GM13976 (cell line): ENCODE measurements around the gene IRF5.

Experiments
- DNase-seq: peaks from one replicate; pipeline ENCODE4 v3.0.0; 2012; ENCODE audit warnings: low spot score
- in situ Hi-C: fragments of 300-500 bp; cut with MboI; formaldehyde crosslinking; loops from one replicate; pipeline ENCODE4 v1.12.0; 2022; ENCODE audit warnings: low sequenced_read_pairs, mixed read lengths, inconsistent platforms; ENCODE audit not compliant: unreplicated experiment
- TF ChIP-seq, protein P1 (sequence below): IDR thresholded peaks from 2 replicates; pipeline ENCODE4 v1.5.1; 2012; ENCODE audit warnings: borderline replicate concordance, mild to moderate bottlenecking; ENCODE audit not compliant: insufficient read depth; ENCODE audit errors: extremely low read depth, missing control alignments, control extremely low read depth

IRF5 gene

DNA sequence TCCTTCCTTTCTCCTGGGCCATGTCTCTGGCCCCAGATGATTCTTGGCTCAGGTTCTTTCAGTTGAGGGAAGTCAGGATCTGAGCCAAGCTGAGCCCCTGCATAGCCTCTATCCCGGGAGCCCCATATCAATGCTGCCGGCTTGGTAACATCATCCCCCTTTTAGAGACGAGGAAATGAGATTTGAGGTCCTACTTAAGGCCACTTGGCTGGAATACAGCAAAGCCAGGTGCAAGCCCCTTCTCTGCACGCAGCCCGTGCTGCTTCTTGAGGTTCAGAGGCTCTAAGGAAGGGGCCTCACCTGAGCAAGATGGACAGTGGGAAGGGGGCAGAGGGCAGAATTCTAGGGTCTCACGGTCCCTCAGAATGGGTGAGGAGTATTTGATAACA, 2.4 kb upstream of the IRF5 start:
- DNase-seq = no peak
- in situ Hi-C loops = no loop called here
- TF ChIP-seq, protein P1, sequence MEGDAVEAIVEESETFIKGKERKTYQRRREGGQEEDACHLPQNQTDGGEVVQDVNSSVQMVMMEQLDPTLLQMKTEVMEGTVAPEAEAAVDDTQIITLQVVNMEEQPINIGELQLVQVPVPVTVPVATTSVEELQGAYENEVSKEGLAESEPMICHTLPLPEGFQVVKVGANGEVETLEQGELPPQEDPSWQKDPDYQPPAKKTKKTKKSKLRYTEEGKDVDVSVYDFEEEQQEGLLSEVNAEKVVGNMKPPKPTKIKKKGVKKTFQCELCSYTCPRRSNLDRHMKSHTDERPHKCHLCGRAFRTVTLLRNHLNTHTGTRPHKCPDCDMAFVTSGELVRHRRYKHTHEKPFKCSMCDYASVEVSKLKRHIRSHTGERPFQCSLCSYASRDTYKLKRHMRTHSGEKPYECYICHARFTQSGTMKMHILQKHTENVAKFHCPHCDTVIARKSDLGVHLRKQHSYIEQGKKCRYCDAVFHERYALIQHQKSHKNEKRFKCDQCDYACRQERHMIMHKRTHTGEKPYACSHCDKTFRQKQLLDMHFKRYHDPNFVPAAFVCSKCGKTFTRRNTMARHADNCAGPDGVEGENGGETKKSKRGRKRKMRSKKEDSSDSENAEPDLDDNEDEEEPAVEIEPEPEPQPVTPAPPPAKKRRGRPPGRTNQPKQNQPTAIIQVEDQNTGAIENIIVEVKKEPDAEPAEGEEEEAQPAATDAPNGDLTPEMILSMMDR = no peak

DNA sequence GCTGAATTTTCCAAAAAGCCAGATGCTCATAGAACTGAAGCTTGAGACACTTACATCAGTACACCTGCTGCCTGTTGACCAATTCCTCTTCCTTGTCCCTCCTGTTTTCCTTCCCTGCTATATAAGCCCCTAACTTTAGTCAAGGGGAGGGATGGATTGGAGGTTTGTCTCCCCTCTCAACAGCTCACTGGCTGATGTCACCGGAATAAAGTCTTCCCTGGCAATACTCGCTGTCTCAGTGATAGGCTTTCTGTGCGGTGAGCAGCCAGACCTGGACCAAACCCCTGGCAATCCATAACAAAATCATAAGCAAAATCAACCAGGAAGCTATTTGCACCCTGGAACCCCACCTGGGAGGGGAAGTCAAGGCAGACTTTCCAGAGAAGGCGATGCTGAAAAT, 929 bp upstream of the IRF5 start:
- in situ Hi-C loops = no loop called here
- no peak for DNase-seq
- TF ChIP-seq, protein P1 = no peak

DNA sequence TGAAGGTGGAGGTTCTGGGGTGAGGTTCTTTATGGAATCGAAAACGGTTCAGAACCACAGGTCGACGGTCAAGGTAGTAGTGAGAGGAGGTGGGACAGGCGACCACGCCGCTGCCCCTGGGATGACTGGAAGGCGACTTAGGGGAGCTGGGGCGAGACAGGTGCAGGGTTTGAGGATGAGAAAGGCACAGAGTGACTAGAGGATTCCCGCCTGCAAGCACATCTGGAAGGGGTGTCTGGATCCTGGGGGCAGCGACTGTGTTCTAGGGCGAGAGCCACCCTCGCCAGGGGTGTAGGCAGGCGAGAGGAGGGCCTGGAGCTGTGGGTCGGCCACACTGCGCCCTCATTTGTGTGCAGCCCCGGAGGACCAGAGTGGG, 468 bp upstream of the IRF5 start:
- TF ChIP-seq, protein P1 = no peak
- no peak for DNase-seq
- in situ Hi-C loops = no loop called here

DNA sequence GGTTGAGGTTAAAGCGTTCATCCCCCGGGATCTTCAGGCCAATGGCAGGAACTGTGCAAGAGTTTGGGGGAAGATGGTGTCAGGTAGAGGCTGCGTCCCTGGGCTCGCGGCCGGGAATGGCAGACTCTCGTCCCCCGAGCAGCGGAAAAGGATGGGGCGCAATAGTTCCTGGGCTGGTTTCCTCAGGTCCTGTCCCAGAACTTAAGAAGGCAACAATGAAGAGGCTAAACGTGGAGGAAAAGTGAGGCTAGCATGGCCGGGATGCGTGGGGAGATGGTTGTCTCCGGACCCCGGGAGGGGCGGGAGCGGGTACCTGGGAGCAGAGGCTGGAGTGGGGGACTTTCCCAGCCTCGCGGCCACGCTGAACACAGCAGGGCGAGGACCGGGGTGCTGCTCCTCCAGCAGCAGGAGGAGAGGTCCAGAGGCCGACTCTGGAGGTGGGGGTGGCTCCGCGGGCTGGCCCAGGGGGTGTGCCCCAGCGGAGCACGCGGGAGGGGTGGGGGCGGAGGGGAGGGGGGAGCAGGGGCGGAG, 882 bp downstream of the IRF5 start:
- in situ Hi-C loops = no loop called here
- DNase-seq = no peak
- TF ChIP-seq, protein P1 = no peak

DNA sequence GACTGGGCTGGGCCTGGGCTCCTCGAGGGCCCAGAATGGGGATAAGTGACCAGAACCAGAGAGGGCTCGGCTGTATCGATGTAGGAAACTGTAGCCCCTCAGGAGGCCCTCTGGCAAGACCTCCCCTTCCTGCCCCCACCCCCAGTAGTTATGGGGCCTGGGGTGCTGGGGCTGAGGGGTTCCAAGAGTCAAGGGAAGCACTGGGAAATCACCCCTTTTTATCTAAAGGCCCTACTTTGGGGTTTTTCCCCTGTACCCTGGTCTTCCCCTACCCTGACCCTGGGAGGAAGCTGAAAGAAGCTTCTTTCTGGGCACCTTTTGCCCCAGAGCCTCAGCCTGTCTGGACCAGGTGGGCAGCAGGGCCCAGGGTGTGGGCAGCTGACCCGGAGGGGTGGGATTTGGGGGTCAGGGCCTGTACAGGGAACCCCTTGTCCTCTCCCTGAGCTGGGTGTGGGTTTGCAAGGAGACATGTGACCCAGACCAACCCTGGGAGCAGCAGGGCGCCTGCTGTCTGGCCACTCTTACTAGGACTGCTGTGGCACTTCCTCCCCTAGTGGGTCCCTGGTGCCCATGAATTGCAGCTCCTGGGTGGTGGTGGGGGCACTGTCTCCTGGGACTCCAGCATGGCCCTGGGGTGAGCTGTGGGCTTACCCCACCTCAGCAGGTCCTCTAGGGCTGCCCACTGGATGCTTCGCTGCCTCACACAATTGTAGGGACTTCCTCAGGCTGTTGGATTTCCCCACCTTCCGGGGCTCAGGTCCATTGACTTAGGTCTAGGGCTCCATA, 1.5 kb downstream of the IRF5 start:
- peak; percentile 77 for DNase-seq
- TF ChIP-seq, protein P1 = no peak

DNA sequence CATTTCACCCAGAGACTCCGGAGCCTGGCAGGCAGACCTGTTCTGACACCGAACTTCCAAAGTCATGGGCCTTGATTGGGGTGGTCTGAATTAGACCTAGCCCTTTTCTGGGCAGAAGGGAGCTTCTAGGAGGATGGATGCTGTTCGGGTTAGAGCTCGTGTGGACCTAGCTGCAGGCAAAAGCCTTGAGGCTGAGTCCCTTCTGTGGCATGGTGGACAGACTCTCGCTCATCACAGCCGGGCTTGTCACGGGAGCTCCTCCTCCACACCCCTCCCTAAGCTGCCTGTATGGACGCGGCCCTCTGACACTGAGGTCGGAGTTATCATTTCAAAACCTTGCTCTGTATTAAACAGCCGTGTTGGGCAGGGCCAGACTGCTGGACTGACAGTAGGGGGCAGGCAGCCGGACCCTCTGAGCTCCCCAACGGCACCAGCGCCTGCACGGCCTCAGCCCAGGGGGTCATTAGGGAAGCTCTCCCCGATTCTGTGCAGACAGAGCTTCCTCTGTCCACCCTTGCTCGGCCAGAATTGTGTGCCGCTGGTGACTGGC, 2.2 kb downstream of the IRF5 start:
- peak; percentile 79 for DNase-seq
- TF ChIP-seq, protein P1 = peak; percentile 21
- in situ Hi-C loops = no loop called here

More for the DNA sequence above, 1.5 kb downstream of the IRF5 start:
- in situ Hi-C loops = no loop called here
